ENCODE data around the gene BMX.

BMX gene

DNA sequence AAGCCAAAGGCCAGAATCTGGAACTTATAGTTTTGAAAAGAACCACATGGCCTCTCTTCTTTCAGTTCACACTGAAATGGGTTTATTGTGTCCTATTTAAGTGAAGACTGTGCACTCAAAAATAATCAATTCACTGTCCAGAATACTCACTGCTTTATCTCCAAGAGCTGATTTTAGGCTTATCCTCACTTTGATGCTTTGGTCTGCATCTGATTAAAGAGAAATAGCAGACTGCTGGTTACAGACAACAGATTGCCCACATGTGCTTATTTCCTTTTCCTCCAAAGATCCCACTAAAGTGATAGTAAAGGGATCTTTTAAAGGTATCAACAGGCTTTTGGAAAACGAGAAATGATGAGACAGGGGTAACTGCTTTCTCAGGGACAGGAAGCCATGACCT is 69.5 kb downstream of the BMX start:
- DNase-seq (ENCODE audit: low read depth in 2 of 2): no peak

DNA sequence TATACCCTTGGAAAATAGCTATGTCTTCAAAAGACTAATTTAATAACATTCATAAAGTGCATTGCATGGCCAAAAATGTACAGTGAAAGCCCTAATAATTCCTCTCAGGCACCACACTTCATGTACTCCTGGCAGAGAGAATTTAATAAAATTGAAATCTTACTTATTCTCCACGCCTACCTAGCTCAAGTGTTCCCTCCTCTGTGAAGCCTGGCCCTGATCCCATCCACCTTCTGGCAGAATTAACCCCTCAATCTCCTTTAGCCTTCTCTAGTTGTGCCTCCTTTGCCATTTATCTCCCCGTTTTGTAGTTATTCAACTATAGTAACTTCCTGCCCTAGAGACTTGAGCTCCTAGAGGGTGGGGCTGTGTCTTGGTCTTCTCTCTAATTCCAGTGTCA is 73.4 kb downstream of the BMX start:
- no peak for DNase-seq (ENCODE audit: low read depth in 2 of 2)

DNA sequence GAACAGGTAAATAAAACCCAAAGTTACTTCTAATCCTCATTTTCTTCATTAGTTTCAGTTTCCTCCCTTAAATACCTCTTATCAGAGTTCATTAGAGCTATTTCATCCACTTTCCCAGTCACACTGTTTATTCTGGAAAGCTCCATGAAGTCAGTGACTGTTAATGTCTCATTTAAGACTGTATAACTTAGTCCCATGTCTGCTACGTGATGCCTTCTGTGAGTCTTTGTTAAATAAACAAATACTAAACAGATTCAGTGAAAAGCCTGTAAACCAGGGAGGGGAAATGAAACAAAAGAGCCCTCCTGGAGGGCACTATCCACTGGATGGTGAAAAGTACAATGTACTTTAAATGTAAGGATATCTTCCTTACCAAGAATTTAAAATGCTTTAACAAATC is 75.4 kb downstream of the BMX start:
- no peak for DNase-seq (ENCODE audit: low read depth in 2 of 2)

DNA sequence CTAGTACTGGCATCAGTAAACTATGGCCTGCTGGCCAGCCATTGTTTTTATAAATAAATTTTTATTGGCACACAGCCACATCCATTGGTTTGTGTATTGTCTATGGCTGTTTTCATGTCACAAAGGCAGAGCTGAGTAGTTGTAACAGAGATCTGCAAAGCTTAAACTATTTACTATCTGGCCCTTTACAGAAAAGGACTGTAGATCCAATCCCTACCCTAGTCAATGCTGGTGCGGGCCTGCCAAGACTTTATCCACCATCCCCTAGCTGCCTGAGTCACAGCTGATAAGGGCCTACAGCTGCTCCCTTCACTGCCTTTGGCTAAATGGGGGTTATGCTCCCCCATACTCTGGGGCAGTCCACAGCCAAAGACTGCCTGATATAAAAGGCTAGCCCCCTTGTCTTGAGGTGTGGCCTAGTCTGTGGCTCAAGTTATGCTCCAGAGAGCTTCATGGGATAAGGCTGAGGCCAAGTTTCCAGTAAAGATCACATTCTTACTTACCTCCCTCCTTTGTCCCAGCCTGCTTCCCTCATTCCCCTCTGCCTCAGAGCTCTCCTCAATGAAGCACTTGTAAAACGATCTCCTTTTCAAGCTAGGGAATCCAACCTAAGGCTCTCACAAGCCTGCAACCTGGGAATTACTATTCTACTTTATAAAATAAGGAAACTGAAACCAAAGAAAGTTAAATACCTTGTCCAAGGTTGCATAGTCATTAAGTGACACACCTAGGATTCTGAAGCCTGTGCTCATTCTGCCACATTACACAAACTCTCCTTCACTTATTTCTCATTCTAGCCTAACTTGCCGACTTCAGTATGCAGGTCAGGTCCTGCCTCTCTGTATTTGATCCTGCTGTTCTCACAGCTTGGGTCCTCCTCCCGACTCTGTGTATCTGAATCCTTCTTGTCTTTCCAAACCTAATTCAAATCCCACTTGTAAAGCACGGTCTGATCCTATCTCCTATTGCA is 79.5 kb downstream of the BMX start:
- DNase-seq (ENCODE audit: low read depth in 2 of 2): no peak

DNA sequence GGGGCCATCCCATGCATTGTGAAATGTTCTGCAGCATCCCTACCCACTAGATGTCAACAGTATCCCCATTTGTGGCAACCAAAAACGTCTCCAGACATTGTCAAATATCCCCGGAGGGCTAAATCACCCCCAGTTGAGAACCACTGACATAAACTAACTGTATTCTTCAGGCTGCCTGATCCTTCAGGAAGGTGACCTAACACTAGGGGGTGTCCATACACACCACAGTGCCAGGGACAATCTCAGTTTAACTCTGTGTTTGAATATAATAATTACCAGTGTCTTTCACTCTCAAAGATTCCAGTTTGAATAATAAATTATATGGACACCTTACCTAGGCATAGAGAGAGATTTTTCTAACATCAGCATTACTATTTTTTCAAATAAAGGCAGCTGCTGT is 93.8 kb downstream of the BMX start:
- no peak for DNase-seq (ENCODE audit: low read depth in 2 of 2)

DNA sequence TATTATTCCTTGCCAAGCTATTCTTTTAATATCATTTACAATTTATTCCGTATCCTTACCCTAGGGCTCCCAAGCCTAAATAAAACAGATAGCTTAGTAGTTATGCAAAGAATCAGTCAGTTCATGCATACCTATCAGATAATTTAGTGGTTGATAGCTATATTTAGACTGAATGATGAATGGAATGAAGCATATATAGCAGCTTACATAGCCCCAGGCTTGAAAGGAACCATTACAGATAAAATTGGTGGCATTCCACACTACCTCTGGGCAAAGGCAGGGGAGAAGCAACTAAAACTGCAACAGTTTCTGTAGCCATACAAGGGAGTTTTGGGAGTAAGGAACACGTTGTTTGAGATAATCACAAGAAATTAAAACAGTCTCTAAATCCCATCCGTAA is 97.4 kb downstream of the BMX start:
- DNase-seq (ENCODE audit: low read depth in 2 of 2): no peak

DNA sequence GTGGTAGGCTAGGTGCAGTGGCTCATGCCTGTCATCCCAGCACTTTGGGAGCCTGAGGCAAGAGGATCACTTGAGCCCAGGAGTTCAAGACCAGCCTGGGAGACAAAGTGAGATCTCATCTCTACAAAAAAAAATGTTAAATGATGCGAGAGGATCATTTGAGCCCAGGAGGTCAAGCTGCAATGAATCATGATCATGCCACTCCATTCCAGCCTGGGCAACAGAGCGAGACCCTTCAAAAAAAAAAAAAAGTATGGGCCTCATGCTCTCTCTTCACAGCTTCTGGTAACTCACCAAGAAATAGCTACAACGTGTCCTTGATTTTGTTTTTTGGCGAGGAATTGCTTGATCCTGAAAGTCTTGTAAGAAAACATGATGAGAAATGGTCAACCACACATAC is 98.9 kb downstream of the BMX start:
- DNase-seq (ENCODE audit: low read depth in 2 of 2): no peak

DNA sequence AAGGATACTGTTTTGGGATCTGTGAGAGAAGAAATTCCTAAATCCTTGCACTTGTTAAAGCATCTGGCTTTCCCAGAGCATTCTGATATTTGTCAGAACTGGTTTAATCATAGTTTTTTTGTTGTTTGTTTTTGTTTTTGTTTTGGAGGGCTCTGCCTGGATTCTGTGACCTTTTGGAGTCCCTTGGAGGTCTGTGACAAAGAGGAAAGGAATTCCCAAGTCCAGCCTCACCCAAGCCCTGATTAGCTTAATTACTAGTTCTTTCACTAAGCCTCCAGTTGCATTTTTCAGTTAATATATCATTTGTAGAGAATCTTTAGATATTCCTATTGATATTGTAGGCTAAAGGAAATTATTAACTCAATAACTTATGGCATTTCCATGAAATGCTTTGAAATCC is 99.4 kb downstream of the BMX start:
- no peak for DNase-seq (ENCODE audit: low read depth in 2 of 2)

DNA sequence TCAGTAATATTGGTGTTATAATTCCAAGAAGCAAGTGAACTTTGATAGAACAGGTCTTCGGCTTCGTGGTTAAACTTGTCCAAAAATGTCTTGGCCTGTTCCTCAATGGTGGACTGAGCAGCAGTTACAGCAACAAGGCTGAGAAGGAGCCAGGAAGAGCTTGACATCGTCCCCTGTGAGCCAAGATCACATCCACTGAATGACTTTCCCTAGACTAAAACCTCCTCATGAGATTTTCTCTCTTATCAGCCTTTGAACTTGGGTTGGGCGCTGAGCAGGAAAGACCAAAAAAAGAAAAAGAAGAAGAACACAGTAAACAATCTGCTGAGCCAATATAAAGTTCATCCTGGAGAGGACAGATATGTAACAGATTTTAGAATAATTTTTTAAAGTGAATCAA is 100.1 kb downstream of the BMX start, which contains the start of gene ACE2:
Gene ACE2 (minus strand): TSS at position 216 of the 400 bp plus-strand sequence. CDS start 49 bp downstream, at position 167.
- no peak for DNase-seq (ENCODE audit: low read depth in 2 of 2)

DNA sequence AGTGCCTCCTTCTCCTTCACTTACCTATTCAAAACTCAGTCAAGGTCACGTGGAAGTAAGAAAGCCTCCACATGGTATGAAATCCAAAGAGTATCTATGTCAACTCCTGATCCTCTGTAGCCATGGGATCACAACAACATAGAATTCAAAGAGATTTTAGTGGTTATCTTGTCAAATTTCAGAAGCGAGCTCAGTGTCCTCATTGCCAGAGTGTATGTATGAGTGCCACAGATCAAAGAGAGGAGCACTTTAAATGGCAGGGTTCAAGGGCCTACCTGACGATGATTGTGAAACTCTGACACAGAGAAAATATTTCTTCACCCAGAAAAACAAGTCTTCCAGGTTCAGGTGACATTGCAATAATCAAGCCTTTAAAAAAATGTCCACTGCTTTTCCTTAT is 101.3 kb downstream of the BMX start:
- DNase-seq (ENCODE audit: low read depth in 2 of 2): no peak

DNA sequence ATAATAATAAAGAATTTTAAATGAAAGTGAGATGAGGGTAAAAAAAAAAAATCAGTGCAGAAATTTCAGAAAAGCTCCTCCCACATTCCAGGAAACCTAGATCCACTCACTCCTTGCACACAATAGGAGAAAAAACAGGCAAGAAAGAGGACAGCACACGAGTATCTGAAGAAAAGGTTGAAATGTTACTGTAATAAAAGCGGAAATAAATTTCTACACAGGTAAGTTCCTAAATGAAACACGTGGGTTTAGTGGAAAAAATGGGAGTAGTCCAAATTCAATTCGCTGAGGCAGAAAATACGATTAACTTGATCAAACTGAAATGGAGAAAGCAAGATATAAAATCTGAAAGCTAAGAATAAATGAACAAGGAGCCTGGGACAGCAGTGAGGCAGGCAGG is 102.2 kb downstream of the BMX start:
- DNase-seq (ENCODE audit: low read depth in 2 of 2): no peak

DNA sequence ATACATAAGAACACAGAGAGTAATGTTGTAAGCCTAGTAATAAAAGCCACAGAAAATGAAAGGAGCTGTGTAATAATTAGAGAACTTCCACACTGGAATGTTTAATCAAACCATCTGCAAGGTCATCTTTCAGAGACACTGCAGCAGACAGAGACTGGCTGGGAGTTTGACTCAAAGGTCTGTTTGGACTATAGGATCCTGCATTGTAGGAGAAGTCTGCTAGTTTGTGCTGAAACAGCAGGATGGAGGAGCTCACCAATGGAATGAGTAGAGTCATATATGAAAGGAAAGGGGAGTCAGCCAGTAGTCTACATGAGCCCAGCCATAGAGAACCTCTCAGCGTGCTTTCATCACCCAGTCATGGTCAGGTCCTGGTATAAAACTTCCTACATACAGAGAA is 104.6 kb downstream of the BMX start:
- DNase-seq (ENCODE audit: low read depth in 2 of 2): no peak

Data from stimulated activated CD8-positive, alpha-beta memory T cell treated with anti-CD3 and anti-CD28 coated beads, Interleukin-15, amount 100 ng/mL, for 48 hours (primary cell).